Measurements from ENCODE around the gene PBRM1. TPM values are rescaled to one million over a fixed set of nuclear protein-coding genes. Genes with fewer than 3 reads are reported as not detected.

Gene PBRM1
- total RNA-seq, 1 donor from 2014 or later: 116 TPM

DNA sequence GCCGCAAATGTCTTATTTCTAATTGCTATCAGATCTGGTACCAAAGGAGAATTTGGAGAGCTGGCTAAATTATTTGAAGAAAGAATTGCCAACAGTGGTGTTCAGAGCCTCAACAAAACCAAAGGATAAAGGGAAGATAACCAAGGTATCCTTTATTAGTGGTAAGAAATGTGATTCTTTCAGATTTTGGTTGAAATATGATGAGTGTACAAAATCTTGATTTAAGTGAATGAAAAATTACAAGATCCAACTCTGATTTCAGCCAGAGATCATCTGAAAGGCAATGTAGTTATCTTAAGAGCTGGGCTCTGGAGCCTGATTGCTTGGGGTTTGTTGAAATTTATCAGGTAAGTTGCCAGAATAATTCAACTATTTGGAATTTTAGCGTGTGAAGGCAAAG lies 4.8 kb upstream of the PBRM1 start:
- Mint-ChIP-seq H3K4me1 (peaks cover 12% of the 10 kb centered on the region), H3K27ac (no peak overlapping the region), H3K4me3 (no peak overlapping the region), H3K36me3 (peaks cover 38% of the 10 kb centered on the region), H3K9me3 (no peaks in the 10 kb centered on the region), H3K27me3 (ENCODE audit: insufficient read depth, low read depth) (peaks cover 2% of the 10 kb centered on the region)
- Histone ChIP-seq H3F3A (ENCODE audit: low read depth) (peaks cover 78% of the 10 kb centered on the region), H3K27ac (no peak overlapping the region), H2AFZ (replicated peaks) (no peak overlapping the region), H3K4me2 (no peak overlapping the region), H3K4me3 (no peak overlapping the region), H3K79me2 (ENCODE audit: low read depth) (peaks cover 59% of the 10 kb centered on the region), H3K36me3 (peaks cover 39% of the 10 kb centered on the region), H3K27me3 (no peaks in the 10 kb centered on the region), H4K20me1 (ENCODE audit: low read depth) (peaks cover 7% of the 10 kb centered on the region), H3K9me3 (ENCODE audit: low read depth) (no peaks in the 10 kb centered on the region), H3K4me1 (peaks cover 12% of the 10 kb centered on the region), H3K9ac (no peak overlapping the region)
- DNase-seq (ENCODE audit: low spot score): no peak
- TF ChIP-seq EZH2 (IDR thresholded peaks at IDR 0.05) (no peak), EZH2phosphoT487 (IDR thresholded peaks at IDR 0.05) (no peak)
- TF ChIP-seq, protein P1, sequence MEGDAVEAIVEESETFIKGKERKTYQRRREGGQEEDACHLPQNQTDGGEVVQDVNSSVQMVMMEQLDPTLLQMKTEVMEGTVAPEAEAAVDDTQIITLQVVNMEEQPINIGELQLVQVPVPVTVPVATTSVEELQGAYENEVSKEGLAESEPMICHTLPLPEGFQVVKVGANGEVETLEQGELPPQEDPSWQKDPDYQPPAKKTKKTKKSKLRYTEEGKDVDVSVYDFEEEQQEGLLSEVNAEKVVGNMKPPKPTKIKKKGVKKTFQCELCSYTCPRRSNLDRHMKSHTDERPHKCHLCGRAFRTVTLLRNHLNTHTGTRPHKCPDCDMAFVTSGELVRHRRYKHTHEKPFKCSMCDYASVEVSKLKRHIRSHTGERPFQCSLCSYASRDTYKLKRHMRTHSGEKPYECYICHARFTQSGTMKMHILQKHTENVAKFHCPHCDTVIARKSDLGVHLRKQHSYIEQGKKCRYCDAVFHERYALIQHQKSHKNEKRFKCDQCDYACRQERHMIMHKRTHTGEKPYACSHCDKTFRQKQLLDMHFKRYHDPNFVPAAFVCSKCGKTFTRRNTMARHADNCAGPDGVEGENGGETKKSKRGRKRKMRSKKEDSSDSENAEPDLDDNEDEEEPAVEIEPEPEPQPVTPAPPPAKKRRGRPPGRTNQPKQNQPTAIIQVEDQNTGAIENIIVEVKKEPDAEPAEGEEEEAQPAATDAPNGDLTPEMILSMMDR (IDR thresholded peaks at IDR 0.05): no peak

GRCh38 chr3:52689151-52689550 lies 3.4 kb upstream of the PBRM1 start:
- Histone ChIP-seq H3K79me2 (ENCODE audit: low read depth) (peaks cover 71% of the 10 kb centered on the region), H3K27me3 (no peaks in the 10 kb centered on the region), H3K27ac (no peak overlapping the region), H3K9ac (no peak overlapping the region), H4K20me1 (ENCODE audit: low read depth) (peaks cover 7% of the 10 kb centered on the region), H3K9me3 (ENCODE audit: low read depth) (no peaks in the 10 kb centered on the region), H3K4me1 (peaks cover 19% of the 10 kb centered on the region), H3F3A (ENCODE audit: low read depth) (peaks cover 69% of the 10 kb centered on the region), H2AFZ (replicated peaks) (no peak overlapping the region), H3K4me3 (no peak overlapping the region), H3K4me2 (no peak overlapping the region), H3K36me3 (peaks cover 39% of the 10 kb centered on the region)
- Mint-ChIP-seq H3K4me3 (no peak overlapping the region), H3K9me3 (no peaks in the 10 kb centered on the region), H3K36me3 (peaks cover 32% of the 10 kb centered on the region), H3K4me1 (peaks cover 19% of the 10 kb centered on the region), H3K27me3 (ENCODE audit: insufficient read depth, low read depth) (peaks cover 2% of the 10 kb centered on the region), H3K27ac (no peak overlapping the region)
- no peak for DNase-seq (ENCODE audit: low spot score)
- TF ChIP-seq, protein P1 (IDR thresholded peaks at IDR 0.05): no peak
- TF ChIP-seq EZH2 (IDR thresholded peaks at IDR 0.05) (no peak), EZH2phosphoT487 (IDR thresholded peaks at IDR 0.05) (no peak)

- Histone ChIP-seq H4K20me1 (ENCODE audit: low read depth) (peaks cover 7% of the 10 kb centered on the region), H2AFZ (replicated peaks) (no peak overlapping the region), H3K27me3 (no peaks in the 10 kb centered on the region), H3K4me3 (no peak overlapping the region), H3K27ac (no peak overlapping the region), H3K36me3 (peaks cover 33% of the 10 kb centered on the region), H3K9me3 (ENCODE audit: low read depth) (no peaks in the 10 kb centered on the region), H3K4me1 (peaks cover 21% of the 10 kb centered on the region), H3K79me2 (ENCODE audit: low read depth) (peaks cover 79% of the 10 kb centered on the region), H3K9ac (no peak overlapping the region), H3F3A (ENCODE audit: low read depth) (peaks cover 62% of the 10 kb centered on the region), H3K4me2 (no peak overlapping the region)
- H3K27ac Mint-ChIP-seq: no peak overlapping the region
- H3K4me3 Mint-ChIP-seq: peak overlapping the region; percentile 1
- H3K27me3 Mint-ChIP-seq (ENCODE audit: insufficient read depth, low read depth): peaks cover 2% of the 10 kb centered on the region
- TF ChIP-seq, protein P1 (IDR thresholded peaks at IDR 0.05): no peak
- TF ChIP-seq EZH2phosphoT487 (IDR thresholded peaks at IDR 0.05) (no peak), EZH2 (IDR thresholded peaks at IDR 0.05) (no peak)
- H3K4me1 Mint-ChIP-seq: peaks cover 21% of the 10 kb centered on the region
- no peak for DNase-seq (ENCODE audit: low spot score)
- peaks cover 26% of the 10 kb centered on the region for H3K36me3 Mint-ChIP-seq
- no peaks in the 10 kb centered on the region for H3K9me3 Mint-ChIP-seq
Observed at GRCh38 chr3:52688266-52688665, 2.6 kb upstream of the PBRM1 start.

Data from neural progenitor cell (in vitro differentiated cells).